ENCODE results near the gene PNPLA5.

The PNPLA5 gene

DNA sequence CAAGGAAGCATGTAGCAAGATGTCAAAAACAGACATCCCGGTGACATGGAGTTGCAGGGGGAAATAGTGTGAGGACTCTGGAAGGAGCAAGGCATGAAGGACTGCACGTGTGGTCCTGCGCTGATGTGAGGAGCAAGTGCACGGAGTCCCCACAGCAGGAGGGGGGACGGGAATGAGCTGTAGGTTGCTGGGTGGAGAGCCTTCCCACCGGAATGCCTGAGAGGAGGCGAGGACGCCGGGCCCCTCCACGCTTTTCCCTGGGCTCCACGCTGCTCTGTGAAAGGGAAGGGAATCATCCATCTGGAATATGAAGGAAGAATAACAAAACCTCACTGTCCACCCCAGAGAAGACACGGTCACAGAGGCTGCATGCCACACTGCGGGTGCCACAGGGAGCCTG lies 56.1 kb downstream of the PNPLA5 start:
- DNase-seq = no peak

- no peak for DNase-seq
Observed at GRCh38 chr22:43835166-43835565, 56.6 kb downstream of the PNPLA5 start.

DNA sequence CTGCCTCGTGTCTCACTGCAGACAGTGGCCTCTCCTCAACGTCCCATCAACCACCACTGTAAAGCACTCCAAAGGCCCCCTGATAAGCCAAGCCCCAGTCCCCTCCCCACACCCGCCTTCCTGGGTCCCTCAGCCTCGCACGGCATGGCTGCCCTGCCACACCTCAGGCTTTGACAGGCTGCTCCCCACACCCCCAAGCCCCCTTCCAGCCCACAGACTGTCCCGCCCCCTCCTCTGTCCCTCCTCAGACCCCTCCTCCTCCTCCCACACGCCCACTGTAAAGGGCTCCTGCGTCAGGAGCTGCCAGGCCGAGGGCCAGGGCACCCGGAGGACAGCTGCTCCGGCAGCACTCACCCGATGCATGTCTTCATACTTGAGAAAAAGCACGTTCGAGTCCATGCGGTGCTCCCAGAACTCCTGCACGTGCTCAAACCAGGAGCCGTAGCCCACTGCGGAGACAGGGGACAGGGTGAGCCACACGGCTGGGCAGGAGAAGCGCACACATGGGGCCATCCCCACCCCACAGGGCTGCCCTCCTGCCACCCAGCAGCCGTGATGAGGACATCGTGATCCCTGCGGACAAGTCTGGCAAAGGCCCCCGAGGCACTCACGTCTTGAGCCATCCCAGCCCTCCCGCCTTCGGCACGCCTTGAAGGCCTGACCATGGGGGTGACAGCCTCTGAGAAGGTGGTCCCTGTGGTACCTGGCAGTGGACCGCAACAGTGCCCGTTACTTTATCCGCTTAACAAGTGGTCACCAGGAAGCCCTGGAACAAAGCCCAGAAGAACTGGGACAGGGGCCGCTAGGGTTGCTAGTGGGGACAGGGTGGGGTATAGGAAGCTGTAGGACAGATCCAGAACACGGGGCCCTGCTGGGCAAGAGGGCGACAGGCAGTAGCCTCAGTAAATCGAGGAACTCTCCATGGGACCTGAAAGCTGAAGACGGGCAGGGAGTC lies 58.2 kb downstream of the PNPLA5 start:
- DNase-seq = no peak

GRCh38 chr22:43832393-43833265 lies 59.2 kb downstream of the PNPLA5 start:
- DNase-seq = no peak

GRCh38 chr22:43831561-43832392 lies 60.0 kb downstream of the PNPLA5 start:
- no peak for DNase-seq

- DNase-seq = no peak
Observed at GRCh38 chr22:43830931-43831560, 60.8 kb downstream of the PNPLA5 start.

DNA sequence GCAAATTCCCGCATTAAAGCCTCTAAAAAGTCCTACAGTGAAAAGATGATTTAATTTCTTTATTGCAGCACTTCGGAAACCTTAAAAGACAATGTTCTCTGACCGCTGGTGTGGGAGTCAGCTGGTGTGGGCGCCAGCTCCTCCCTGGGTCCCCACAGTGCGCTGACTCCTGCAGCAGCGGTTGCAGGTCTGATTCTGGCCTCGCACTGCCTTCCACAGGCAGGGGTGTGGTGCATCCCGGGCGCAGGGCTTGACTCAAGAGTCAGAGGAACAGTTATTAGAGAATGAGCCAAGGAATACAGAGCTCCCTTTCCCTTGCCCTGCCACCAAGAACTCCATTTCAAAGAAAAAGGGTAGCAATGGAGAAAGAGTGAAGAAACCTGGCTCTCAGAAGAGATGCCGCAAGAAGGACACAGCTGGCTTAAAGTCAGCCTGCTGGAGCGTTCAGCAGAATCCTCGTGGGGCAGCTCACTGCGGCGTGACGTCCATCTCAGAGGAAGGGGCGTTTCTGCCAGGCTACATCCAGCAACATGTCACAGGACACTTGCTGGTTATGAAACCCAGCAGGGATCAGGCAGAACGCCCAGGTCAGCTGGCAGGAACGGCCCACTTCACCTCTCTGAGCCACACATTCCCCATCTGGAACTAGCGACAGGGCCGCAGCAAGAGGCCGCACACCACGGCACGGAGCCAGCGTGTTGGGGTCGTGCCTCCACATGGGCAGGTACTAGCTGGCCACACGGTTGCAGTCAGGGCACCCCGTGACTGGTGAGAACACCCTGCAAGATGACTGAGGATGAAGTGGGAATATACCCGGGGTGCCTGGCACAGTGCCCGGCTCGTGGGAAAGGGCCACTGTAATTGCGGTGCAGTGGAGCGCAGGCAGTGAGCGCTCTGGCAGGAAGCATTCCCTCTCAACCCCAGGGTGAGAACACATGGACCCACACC lies 61.6 kb downstream of the PNPLA5 start:
- no peak for DNase-seq
